ENCODE measurements around the gene LRP4.

LRP4 gene

DNA sequence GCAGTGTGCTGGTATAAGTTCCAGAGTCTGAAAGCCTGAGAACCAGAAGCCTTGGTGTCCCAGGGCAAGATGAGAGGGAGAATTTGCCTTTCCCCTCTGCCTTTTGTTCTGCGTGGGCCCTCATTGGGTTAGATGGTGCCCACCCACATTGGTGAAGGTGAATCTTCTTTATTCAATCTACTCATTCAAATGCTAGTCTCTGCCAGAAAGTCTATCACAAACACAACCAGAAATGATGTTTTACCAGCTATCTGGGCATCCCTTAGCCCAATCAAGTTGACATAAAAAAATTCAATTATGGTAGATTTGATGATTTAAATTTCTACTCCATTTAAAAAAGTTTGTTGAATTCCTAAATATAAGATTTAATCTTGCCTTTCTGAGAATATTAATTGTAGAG lies 40.4 kb upstream of the LRP4 start:
- no peak overlapping the region for H3K4me3 ChIP-seq (ENCODE audit: low read depth, low read length)
- DNase-seq, result no peak
- no peaks in the 10 kb centered on the region for H3K4me1 ChIP-seq
- H3K36me3 ChIP-seq, result no peaks in the 10 kb centered on the region
- TF ChIP-seq, protein P1, sequence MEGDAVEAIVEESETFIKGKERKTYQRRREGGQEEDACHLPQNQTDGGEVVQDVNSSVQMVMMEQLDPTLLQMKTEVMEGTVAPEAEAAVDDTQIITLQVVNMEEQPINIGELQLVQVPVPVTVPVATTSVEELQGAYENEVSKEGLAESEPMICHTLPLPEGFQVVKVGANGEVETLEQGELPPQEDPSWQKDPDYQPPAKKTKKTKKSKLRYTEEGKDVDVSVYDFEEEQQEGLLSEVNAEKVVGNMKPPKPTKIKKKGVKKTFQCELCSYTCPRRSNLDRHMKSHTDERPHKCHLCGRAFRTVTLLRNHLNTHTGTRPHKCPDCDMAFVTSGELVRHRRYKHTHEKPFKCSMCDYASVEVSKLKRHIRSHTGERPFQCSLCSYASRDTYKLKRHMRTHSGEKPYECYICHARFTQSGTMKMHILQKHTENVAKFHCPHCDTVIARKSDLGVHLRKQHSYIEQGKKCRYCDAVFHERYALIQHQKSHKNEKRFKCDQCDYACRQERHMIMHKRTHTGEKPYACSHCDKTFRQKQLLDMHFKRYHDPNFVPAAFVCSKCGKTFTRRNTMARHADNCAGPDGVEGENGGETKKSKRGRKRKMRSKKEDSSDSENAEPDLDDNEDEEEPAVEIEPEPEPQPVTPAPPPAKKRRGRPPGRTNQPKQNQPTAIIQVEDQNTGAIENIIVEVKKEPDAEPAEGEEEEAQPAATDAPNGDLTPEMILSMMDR (IDR thresholded peaks at IDR 0.05; ENCODE audit: low read depth, low read length), result no peak
- no peaks in the 10 kb centered on the region for H3K9me3 ChIP-seq
- no peaks in the 10 kb centered on the region for H3K27me3 ChIP-seq

DNA sequence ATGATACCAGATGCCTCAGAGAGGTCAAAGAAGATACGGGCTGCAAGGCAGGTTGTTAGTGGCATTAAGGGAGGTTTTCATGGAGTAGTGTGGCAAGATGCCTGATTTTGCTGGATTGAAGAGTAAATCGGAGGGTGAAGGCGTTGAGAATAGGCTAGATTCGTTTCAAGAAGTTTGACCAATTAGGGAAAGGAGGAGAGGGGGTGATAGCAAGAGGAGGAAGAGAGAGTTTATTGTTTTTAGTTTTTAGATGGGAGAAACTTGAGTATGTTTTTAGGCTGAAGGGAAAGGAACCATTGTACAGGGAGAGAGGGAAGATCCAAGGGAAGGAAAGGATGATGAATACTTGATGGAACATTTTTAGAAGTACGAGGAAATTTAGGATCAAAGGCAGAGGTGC lies 34.7 kb upstream of the LRP4 start:
- no peaks in the 10 kb centered on the region for H3K27me3 ChIP-seq
- no peaks in the 10 kb centered on the region for H3K4me1 ChIP-seq
- H3K4me3 ChIP-seq (ENCODE audit: low read depth, low read length), result no peak overlapping the region
- TF ChIP-seq, protein P1 (IDR thresholded peaks at IDR 0.05; ENCODE audit: low read depth, low read length), result no peak
- no peak for DNase-seq
- no peaks in the 10 kb centered on the region for H3K36me3 ChIP-seq
- H3K9me3 ChIP-seq, result no peaks in the 10 kb centered on the region

DNA sequence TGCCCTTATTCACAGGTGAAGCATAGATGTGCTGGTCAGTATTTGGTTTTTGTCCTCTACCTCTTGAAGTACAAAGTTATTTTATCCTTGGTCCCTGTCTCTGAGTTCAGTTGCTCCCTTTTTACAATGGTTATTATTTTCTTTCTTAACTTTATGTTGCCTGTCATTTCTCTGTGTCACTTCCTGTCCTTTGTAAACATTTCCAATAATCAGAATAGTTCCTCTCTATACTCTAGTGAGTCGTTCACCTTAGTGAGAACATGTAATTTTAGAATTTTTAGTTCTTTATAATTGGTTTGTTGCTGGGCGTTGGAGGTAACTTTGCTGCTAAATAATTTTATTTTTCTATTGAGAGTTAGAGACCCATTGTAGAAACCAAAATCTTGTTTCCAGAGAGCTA lies 34.2 kb upstream of the LRP4 start:
- Histone ChIP-seq H3K4me1 (no peaks in the 10 kb centered on the region), H3K4me3 (ENCODE audit: low read depth, low read length) (no peak overlapping the region), H3K36me3 (no peaks in the 10 kb centered on the region), H3K9me3 (no peaks in the 10 kb centered on the region), H3K27me3 (no peaks in the 10 kb centered on the region)
- DNase-seq, result no peak
- TF ChIP-seq, protein P1 (IDR thresholded peaks at IDR 0.05; ENCODE audit: low read depth, low read length), result no peak

DNA sequence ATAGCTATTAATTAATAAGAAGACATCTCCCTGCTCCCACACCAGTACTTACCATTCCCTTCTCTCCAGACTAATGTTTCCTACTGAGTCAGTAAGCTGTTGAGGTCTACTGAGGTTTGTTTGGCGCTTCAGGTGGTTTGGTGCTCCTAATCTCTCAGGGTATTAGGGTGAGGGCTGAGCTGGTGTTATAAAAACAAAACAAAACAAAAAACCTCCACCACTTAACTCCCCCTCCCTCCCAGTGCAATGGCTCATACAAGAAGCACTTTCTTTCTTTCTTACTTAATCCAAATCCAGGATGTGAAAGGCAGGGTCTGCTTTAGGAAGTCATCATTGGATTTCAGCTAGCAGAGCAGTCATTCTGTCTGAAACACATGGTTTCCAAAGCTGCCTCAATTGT lies 33.5 kb upstream of the LRP4 start:
- no peaks in the 10 kb centered on the region for H3K27me3 ChIP-seq
- no peaks in the 10 kb centered on the region for H3K36me3 ChIP-seq
- H3K4me3 ChIP-seq (ENCODE audit: low read depth, low read length), result no peak overlapping the region
- H3K9me3 ChIP-seq, result no peaks in the 10 kb centered on the region
- DNase-seq, result no peak
- TF ChIP-seq, protein P1 (IDR thresholded peaks at IDR 0.05; ENCODE audit: low read depth, low read length), result no peak
- no peaks in the 10 kb centered on the region for H3K4me1 ChIP-seq

DNA sequence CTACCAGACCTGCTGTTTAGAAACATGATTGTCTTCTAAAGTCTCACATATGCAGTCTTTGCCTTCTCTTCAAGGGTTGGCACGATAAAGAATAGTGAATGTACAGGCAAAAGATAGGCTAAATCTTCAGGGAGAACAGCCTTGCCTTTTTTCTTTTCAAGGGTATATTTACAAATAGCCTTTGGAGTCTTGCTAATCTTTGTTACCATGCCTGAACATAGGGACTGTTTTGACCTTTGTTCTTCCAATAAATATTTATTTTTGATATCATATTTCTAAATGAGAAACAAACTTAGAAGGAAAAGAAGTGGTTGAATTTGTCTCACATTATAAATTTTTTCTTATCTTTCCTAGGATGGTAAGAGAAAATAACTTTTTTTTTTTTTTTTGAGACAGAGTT lies 30.9 kb upstream of the LRP4 start:
- H3K9me3 ChIP-seq, result no peaks in the 10 kb centered on the region
- DNase-seq, result no peak
- no peaks in the 10 kb centered on the region for H3K27me3 ChIP-seq
- TF ChIP-seq, protein P1 (IDR thresholded peaks at IDR 0.05; ENCODE audit: low read depth, low read length), result no peak
- H3K4me1 ChIP-seq, result no peaks in the 10 kb centered on the region
- no peak overlapping the region for H3K4me3 ChIP-seq (ENCODE audit: low read depth, low read length)
- H3K36me3 ChIP-seq, result no peaks in the 10 kb centered on the region

DNA sequence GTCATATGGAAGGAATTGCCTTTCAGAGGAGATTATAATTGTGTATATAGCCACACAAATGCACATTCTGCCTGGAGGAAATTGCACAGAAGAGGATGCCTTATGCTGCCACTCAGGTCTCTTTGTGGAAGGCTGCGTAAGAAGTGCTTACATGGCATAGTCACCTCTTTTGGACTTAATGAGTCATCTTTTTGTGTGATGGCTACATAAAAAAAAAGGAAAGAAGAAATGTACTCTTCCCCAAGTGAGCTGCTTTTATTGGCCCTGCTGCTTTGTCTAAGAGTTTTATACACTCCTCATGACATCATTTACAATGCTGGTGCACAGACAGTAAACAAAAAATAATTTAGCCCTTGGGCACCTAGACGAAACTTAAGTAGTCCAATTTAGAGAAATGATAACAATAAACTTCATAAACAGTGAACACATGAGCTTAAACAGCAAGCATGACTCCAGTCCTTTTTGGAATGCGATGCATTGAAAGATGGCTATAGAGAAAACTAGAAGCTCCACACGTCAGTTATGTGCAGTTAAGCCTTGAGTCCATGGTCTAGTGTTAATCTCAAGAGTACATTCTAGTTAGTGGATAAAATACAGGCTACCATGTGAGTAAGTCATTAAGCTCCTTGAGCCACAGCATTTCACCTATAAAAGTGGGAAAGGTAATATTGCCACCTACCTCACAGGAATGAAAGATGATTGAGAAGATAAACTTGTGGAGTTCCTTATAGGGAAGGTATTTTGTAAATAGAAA lies 30.2 kb upstream of the LRP4 start:
- Histone ChIP-seq H3K4me1 (no peaks in the 10 kb centered on the region), H3K9me3 (no peaks in the 10 kb centered on the region), H3K36me3 (no peaks in the 10 kb centered on the region), H3K27me3 (no peaks in the 10 kb centered on the region), H3K4me3 (ENCODE audit: low read depth, low read length) (no peak overlapping the region)
- TF ChIP-seq, protein P1 (IDR thresholded peaks at IDR 0.05; ENCODE audit: low read depth, low read length), result no peak
- no peak for DNase-seq
